ENCODE measurements around the gene DAB1.

- TF ChIP-seq CTCF (IDR thresholded peaks at IDR 0.05 in 2 of 3, conservative IDR thresholded peaks at IDR 0.05 in 1 of 3; ENCODE audit: control insufficient read depth in 2 of 3, extremely low read depth in 1 of 3, insufficient read depth in 1 of 3, low read depth in 3 of 3, low read length in 3 of 3) (no peak), POLR2A (IDR thresholded peaks at IDR 0.05; ENCODE audit: low read depth, low read length) (no peak), KDM1A (IDR thresholded peaks at IDR 0.05; ENCODE audit: borderline replicate concordance) (no peak), ZZZ3 (IDR thresholded peaks at IDR 0.05; ENCODE audit: control insufficient read depth, insufficient read length, low read depth) (no peak), SUZ12 (IDR thresholded peaks at IDR 0.05; ENCODE audit: unreplicated experiment) (no peak)
- TF ChIP-seq, protein P1, sequence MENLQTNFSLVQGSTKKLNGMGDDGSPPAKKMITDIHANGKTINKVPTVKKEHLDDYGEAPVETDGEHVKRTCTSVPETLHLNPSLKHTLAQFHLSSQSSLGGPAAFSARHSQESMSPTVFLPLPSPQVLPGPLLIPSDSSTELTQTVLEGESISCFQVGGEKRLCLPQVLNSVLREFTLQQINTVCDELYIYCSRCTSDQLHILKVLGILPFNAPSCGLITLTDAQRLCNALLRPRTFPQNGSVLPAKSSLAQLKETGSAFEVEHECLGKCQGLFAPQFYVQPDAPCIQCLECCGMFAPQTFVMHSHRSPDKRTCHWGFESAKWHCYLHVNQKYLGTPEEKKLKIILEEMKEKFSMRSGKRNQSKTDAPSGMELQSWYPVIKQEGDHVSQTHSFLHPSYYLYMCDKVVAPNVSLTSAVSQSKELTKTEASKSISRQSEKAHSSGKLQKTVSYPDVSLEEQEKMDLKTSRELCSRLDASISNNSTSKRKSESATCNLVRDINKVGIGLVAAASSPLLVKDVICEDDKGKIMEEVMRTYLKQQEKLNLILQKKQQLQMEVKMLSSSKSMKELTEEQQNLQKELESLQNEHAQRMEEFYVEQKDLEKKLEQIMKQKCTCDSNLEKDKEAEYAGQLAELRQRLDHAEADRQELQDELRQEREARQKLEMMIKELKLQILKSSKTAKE (IDR thresholded peaks at IDR 0.05; ENCODE audit: low read depth, poor library complexity, severe bottlenecking), result no peak
- TF ChIP-seq, protein P2, sequence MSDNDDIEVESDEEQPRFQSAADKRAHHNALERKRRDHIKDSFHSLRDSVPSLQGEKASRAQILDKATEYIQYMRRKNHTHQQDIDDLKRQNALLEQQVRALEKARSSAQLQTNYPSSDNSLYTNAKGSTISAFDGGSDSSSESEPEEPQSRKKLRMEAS (IDR thresholded peaks at IDR 0.05; ENCODE audit: low read depth, low read length), result no peak
Measured at GRCh38 chr1:57179001-57179400, 244.9 kb downstream of the DAB1 start.
